GM13977 (cell line): Measurements from ENCODE around the gene RTCB.

ENCODE experiments used
- DNase-seq: peaks from one replicate; pipeline ENCODE4 v3.0.0; 2012; ENCODE audit warnings: low spot score
- CTCF ChIP-seq: IDR thresholded peaks from 2 replicates; pipeline ENCODE4 v1.5.1; 2012; ENCODE audit warnings: mild to moderate bottlenecking, control low read depth; ENCODE audit not compliant: insufficient read depth; ENCODE audit errors: extremely low read depth, missing control alignments
- in situ Hi-C: fragments of 300-500 bp; cut with MboI; formaldehyde crosslinking; loops from one replicate; pipeline ENCODE4 v1.12.0; 2022; ENCODE audit warnings: low sequenced_read_pairs, low pct_unique_long_range_greater_than_20kb, mixed read lengths, inconsistent platforms; ENCODE audit not compliant: unreplicated experiment

Gene RTCB

GRCh38 chr22:32413719-32414118, 1.7 kb upstream of the RTCB start:
- in situ Hi-C loops: no loop called here
- peak; percentile 49 for DNase-seq
- peak; percentile 31 for TF ChIP-seq CTCF

GRCh38 chr22:32411402-32411801, 645 bp downstream of the RTCB start:
- no peak for TF ChIP-seq CTCF
- DNase-seq: no peak
- in situ Hi-C loops: no loop called here

- no peak for DNase-seq
- no peak for TF ChIP-seq CTCF
- in situ Hi-C loops: no loop called here
These were observed 1.6 kb downstream of the RTCB start for GRCh38 chr22:32410459-32410858.

GRCh38 chr22:32409977-32410376, 2.1 kb downstream of the RTCB start:
- no peak for TF ChIP-seq CTCF
- DNase-seq: no peak
- in situ Hi-C loops: no loop called here

GRCh38 chr22:32407936-32408335, 4.1 kb downstream of the RTCB start:
- no peak for TF ChIP-seq CTCF
- in situ Hi-C loops: no loop called here
- no peak for DNase-seq

- TF ChIP-seq CTCF: no peak
- DNase-seq: no peak
- in situ Hi-C loops: no loop called here
These were observed 4.7 kb downstream of the RTCB start for GRCh38 chr22:32407312-32407711.

GRCh38 chr22:32404021-32404420, 8.0 kb downstream of the RTCB start:
- in situ Hi-C loops: no loop called here
- no peak for DNase-seq
- no peak for TF ChIP-seq CTCF
